Right cardiac atrium (tissue), 5 donors: Measurements from ENCODE around the gene GNGT2. TPM values are rescaled to one million over a fixed set of nuclear protein-coding genes. Genes with fewer than 3 reads are reported as not detected.
"Not testable (repeated sequence)": the region's sequence is repeated elsewhere in the genome, so short reads cannot be mapped to it uniquely, and the experiment has no call there.

Source experiments
- ATAC-seq, 2 donors: fragments of 200-7000 bp; cut with Tn5 transposase; one replicate each; pipeline versions ENCODE4 v1.8.0 to v1.9.1; 2020; ENCODE audit warnings: moderate library complexity in 2 of 2, mild to moderate bottlenecking in 1 of 2
- DNase-seq, 3 donors: peaks; one replicate each; pipeline ENCODE4 v3.0.0-alpha.2; 2020
- H3K27ac ChIP-seq: one replicate; pipeline ENCODE4 v1.5.1; 2013; ENCODE audit warnings: mild to moderate bottlenecking, low read length, control low read depth, moderate library complexity
- H3K27me3 ChIP-seq: one replicate; pipeline ENCODE4 v1.6.1; 2013; ENCODE audit not compliant: control insufficient read depth, insufficient read depth
- H3K4me1 ChIP-seq: one replicate; pipeline ENCODE4 v1.6.1; 2013; ENCODE audit warnings: low read length; ENCODE audit not compliant: control insufficient read depth, insufficient read depth
- H3K4me3 ChIP-seq: one replicate; pipeline ENCODE4 v1.5.1; 2013; ENCODE audit warnings: low read length, control low read depth
- H3K9me3 ChIP-seq: one replicate; pipeline ENCODE4 v1.6.1; 2013; ENCODE audit warnings: low read length; ENCODE audit not compliant: control insufficient read depth
- WGBS: extraction: QIAGEN DNeasy Blood & Tissue Kit; methylation state at CpG from one replicate; pipeline ENCODE4 v1.1.7; 2013; 5-methylcytosine and 5-hydroxymethylcytosine counted together
- intact Hi-C, 4 donors: fragments of 100-400 bp; cut with DNase I; formaldehyde crosslinking; loops; one replicate each; pipeline versions ENCODE4 v1.11.0 to v1.14.0; 2022 to 2023
- polyA plus RNA-seq: library from polyadenylated mRNA; stranded (reverse); fragments of 200-250 nt; gene quantifications from one replicate; pipeline ENCODE4 v1.2.3, GENCODE V29; 2013
- total RNA-seq, 4 donors: library from RNA; stranded (reverse); fragmentation: NEBNext Ultra II Directional; extraction: Animal tissue kit (Norgen Biotek cat#: 25700); gene quantifications; one replicate each; pipeline ENCODE4 v1.2.1, GENCODE V29; 2021
- donor health status: healthy with polysubstance abuse.
- donor health status: DM: no; HTN: yes; CAD: no.
- donor health status: DM: no; HTN: no; CAD: no.
- donor health status: DM: no; HTN: yes; CAD: no; lungs with severe emphysema.
- donor health status: DM: yes; HTN: yes; CAD: no.

The GNGT2 gene
- total and polyA plus RNA-seq, 5 donors = 1.6 to 2.7 (median 1.9) TPM

GRCh38 chr17:49190932-49191331, 19.4 kb downstream of the GNGT2 start:
- ATAC-seq (no peak), DNase-seq (no peak)
- no peak overlapping the region for H3K4me3 ChIP-seq
- H3K9me3 ChIP-seq = no peaks in the 10 kb centered on the region
- intact Hi-C loops = loop anchor here in 1 of 4 donors (5.0 kb wide), 1 partner anchor 36 kb away; no protein-coding TSS in a partner anchor
- WGBS = 50% methylated on average over 4 of the region's 4 CpGs
- H3K4me1 ChIP-seq = no peaks in the 10 kb centered on the region
- no peaks in the 10 kb centered on the region for H3K27me3 ChIP-seq
- no peak overlapping the region for H3K27ac ChIP-seq

- no peaks in the 10 kb centered on the region for H3K27me3 ChIP-seq
- H3K4me1 ChIP-seq = no peaks in the 10 kb centered on the region
- DNase-seq (no peak), ATAC-seq (no peak)
- no peak overlapping the region for H3K27ac ChIP-seq
- no peak overlapping the region for H3K4me3 ChIP-seq
- H3K9me3 ChIP-seq = no peaks in the 10 kb centered on the region
- intact Hi-C loops = loop anchor here in 1 of 4 donors (10.0 kb wide), 1 partner anchor 108 kb away; no protein-coding TSS in a partner anchor
- WGBS = 90% methylated on average over 3 of the region's 3 CpGs
These were observed 23.1 kb downstream of the GNGT2 start for GRCh38 chr17:49187301-49187700.

GRCh38 chr17:49185381-49185780, 25.0 kb downstream of the GNGT2 start:
- not testable (repeated sequence) for H3K27me3 ChIP-seq, ATAC-seq, DNase-seq, H3K9me3 ChIP-seq, H3K27ac ChIP-seq, H3K4me3 ChIP-seq, H3K4me1 ChIP-seq
- WGBS = 95% methylated on average over 1 of the region's 1 CpG
- intact Hi-C loops = loop anchor here in 1 of 4 donors (10.0 kb wide), 1 partner anchor 109 kb away; no protein-coding TSS in a partner anchor

GRCh38 chr17:49184522-49184921, 25.9 kb downstream of the GNGT2 start:
- not testable (repeated sequence) for DNase-seq, H3K27ac ChIP-seq, ATAC-seq, H3K4me3 ChIP-seq, H3K9me3 ChIP-seq, H3K27me3 ChIP-seq, H3K4me1 ChIP-seq
- intact Hi-C loops = loop anchor here in 2 of 4 donors (5.0 to 10.0 kb wide), 2 partner anchors 43 to 110 kb away; no protein-coding TSS in a partner anchor

- H3K4me1 ChIP-seq = no peaks in the 10 kb centered on the region
- WGBS = 90% methylated on average over 7 of the region's 7 CpGs
- no peaks in the 10 kb centered on the region for H3K27me3 ChIP-seq
- no peak overlapping the region for H3K4me3 ChIP-seq
- no peaks in the 10 kb centered on the region for H3K9me3 ChIP-seq
- no peak overlapping the region for H3K27ac ChIP-seq
- intact Hi-C loops = loop anchor here in 2 of 4 donors (5.0 to 10.0 kb wide), 2 partner anchors 44 to 111 kb away; no protein-coding TSS in a partner anchor
- ATAC-seq = no peak
- no peak for DNase-seq
These were observed 26.6 kb downstream of the GNGT2 start for GRCh38 chr17:49183801-49184200.

GRCh38 chr17:49183341-49183740, 27.0 kb downstream of the GNGT2 start:
- 80% methylated on average over 5 of the region's 5 CpGs for WGBS
- Histone ChIP-seq H3K9me3 (no peaks in the 10 kb centered on the region), H3K4me3 (no peak overlapping the region), H3K27me3 (no peaks in the 10 kb centered on the region), H3K4me1 (no peaks in the 10 kb centered on the region), H3K27ac (no peak overlapping the region)
- intact Hi-C loops = loop anchor here in 2 of 4 donors (5.0 to 10.0 kb wide), 2 partner anchors 44 to 111 kb away; no protein-coding TSS in a partner anchor
- DNase-seq = no peak
- ATAC-seq = no peak

- intact Hi-C loops = loop anchor here in 2 of 4 donors (5.0 to 10.0 kb wide), 2 partner anchors 46 to 114 kb away; no protein-coding TSS in a partner anchor
- WGBS = 78% methylated on average over 6 of the region's 6 CpGs
These were observed 29.3 kb downstream of the GNGT2 start for GRCh38 chr17:49180998-49181635.

GRCh38 chr17:49180303-49180702, 30.1 kb downstream of the GNGT2 start:
- intact Hi-C loops = loop anchor here in 2 of 4 donors (5.0 to 10.0 kb wide), 2 partner anchors 47 to 114 kb away; no protein-coding TSS in a partner anchor
- ATAC-seq = peak; percentile 52 to 78
- Histone ChIP-seq H3K27ac (no peak overlapping the region), H3K4me3 (no peak overlapping the region), H3K9me3 (peaks cover 6% of the 10 kb centered on the region), H3K27me3 (no peaks in the 10 kb centered on the region), H3K4me1 (no peaks in the 10 kb centered on the region)
- 12% methylated on average over 5 of the region's 5 CpGs for WGBS
- DNase-seq = peak; percentile 63 to 83 (median 73)

More at GRCh38 chr17:49180998-49181635, 29.3 kb downstream of the GNGT2 start:
- Histone ChIP-seq H3K4me1 (no peaks in the 10 kb centered on the region), H3K9me3 (peaks cover 4% of the 10 kb centered on the region), H3K4me3 (no peak overlapping the region), H3K27me3 (no peaks in the 10 kb centered on the region), H3K27ac (no peak overlapping the region)
- ATAC-seq (no peak), DNase-seq (no peak)

GRCh38 chr17:49175978-49176377, 34.4 kb downstream of the GNGT2 start:
- ATAC-seq, H3K27ac ChIP-seq, H3K4me1 ChIP-seq, H3K4me3 ChIP-seq, intact Hi-C loops, H3K27me3 ChIP-seq, H3K9me3 ChIP-seq, DNase-seq: not testable (repeated sequence)
- WGBS = 92% methylated on average over 11 of the region's 11 CpGs

GRCh38 chr17:49170711-49171110, 39.7 kb downstream of the GNGT2 start:
- ATAC-seq, H3K27me3 ChIP-seq: not testable (repeated sequence)

GRCh38 chr17:49170216-49170615, 40.2 kb downstream of the GNGT2 start:
- Histone ChIP-seq H3K27ac (no peak overlapping the region), H3K27me3 (peaks cover 4% of the 10 kb centered on the region), H3K9me3 (no peaks in the 10 kb centered on the region), H3K4me3 (no peak overlapping the region), H3K4me1 (no peaks in the 10 kb centered on the region)
- WGBS = 80% methylated on average over 2 of the region's 2 CpGs
- intact Hi-C loops = no loop called here
- no peak for ATAC-seq
- DNase-seq = no peak

More at GRCh38 chr17:49170711-49171110, 39.7 kb downstream of the GNGT2 start:
- H3K9me3 ChIP-seq, intact Hi-C loops, H3K4me3 ChIP-seq, DNase-seq, H3K4me1 ChIP-seq, H3K27ac ChIP-seq: not testable (repeated sequence)
- 68% methylated on average over 3 of the region's 3 CpGs for WGBS
